ENCODE measurements around the gene SMC1B.
"Not testable (repeated sequence)": the region's sequence is repeated elsewhere in the genome, so short reads cannot be mapped to it uniquely, and the experiment has no call there.

SMC1B gene

DNA sequence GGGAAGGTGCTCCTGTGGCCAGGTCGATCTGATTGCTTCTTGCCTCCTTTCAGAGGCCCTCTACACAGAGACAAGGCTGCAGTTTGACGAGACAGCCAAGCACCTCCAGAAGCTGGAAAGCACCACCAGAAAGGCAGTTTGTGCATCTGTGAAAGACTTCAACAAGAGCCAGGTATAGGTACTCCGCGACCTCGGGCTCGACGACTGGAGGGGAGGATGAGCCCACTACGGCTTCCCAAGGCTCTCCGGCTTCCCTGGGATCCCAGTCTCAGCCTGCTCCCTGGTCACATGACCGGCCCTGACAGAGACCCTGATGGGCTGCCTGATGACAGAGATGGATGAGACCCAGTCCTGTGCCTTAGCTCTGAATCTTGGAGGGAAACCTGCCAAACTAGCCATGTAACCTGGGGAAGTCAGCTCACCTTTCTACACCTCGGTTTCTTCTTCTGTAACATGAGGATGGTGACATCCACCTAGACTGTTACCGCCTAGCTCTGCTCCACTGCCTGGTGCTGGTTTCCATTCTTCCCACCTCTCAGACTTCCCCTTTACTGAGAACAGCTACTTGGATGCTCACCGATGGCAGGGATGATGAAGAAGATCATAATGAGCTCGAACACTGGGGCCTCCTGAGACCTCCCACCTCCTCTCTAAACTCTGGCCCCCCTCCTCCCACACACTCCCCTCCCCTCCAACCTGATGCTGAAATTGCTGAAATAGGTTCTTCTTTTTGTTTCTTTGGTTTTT is 9.0 kb upstream of the SMC1B start:
- DNase-seq (ENCODE audit: low read depth in 2 of 2) = no peak

DNA sequence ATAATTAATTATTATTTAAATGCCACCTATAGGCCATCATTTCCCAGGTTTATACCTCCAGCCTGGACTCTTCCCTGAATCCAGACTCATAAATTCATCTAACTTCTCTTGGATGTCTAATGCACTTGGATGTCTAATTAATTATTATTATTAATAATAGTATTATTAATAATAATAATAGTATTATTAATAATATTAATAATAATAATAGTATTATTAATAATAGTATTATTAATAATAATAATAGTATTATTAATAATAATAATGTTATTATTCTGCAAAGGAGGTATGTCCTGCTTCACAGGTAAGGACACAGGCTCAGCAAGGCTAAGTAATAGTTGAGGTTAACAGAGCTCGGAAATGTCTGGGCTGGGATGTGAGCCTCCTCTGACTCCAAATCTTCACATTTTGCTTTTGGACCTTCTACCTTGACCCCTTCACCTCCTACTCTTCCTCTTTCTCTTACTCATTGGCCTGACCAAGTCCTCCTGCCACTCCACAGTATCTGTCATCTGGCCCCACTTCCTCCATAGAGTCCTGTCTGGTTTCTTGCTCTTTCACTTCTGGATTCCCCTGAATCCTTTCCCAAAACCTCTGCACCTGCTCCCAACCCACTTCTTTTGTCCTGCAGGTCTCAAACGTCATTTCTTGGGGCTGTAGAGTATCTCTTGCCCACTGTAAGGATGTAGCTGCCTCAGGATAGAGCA is 8.1 kb upstream of the SMC1B start:
- DNase-seq (ENCODE audit: low read depth in 2 of 2) = no peak

DNA sequence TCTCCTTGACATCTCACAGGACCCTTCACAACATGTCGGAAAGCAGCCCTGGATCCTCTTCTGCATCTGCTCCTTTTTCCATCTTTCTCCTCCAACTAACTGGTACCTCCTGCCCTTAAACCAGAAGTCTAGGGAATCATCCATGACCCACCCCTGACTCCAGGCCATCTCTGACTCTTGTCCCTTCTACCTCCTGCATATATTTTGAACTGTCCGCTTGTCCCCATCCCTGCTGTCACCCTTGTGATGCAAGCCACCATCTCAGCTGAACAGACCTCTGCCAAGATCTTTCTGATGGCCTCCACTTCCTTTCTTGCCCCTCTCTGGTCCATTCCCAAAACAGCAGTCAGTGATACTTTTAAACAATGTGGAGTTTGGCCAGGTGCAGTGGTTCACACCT is 7.1 kb upstream of the SMC1B start:
- DNase-seq (ENCODE audit: low read depth in 2 of 2) = no peak

DNA sequence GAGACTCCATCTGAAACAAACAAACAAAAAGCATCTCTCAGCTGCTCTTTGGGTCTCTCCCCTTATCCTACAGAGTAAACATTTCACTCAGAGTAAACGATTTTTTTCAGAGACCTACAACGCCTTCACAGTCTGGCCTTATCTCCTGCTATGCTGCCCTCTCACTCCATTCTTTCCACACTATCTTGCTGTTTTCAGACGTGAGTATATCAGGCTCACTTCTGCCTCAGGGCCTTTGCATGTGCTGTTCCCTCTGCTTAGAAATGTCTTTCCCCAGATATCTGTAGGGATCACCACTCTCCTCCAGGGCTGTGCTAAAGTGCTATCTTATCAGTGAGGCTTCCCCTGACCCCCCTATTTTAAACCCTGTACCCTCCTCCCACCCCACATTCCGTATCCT is 6.6 kb upstream of the SMC1B start:
- DNase-seq (ENCODE audit: low read depth in 2 of 2) = no peak

DNA sequence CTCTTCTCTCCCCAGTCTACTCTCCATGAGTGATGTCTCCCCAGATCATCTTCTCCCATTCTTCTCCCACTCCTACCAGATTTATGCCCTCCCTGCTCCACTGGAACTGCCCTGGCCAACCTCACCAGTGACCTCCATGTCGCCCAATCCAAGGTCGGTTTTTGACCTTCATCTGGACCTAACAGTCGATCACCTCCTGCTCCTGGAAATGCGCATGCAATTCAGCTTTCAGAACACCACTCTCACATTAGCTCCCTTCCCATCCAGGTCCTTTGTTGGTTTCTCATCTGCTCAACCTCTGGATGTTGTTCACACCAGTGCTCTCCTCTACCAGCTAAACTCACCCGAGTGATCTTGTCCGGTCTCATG is 5.4 kb upstream of the SMC1B start:
- no peak for DNase-seq (ENCODE audit: low read depth in 2 of 2)

DNA sequence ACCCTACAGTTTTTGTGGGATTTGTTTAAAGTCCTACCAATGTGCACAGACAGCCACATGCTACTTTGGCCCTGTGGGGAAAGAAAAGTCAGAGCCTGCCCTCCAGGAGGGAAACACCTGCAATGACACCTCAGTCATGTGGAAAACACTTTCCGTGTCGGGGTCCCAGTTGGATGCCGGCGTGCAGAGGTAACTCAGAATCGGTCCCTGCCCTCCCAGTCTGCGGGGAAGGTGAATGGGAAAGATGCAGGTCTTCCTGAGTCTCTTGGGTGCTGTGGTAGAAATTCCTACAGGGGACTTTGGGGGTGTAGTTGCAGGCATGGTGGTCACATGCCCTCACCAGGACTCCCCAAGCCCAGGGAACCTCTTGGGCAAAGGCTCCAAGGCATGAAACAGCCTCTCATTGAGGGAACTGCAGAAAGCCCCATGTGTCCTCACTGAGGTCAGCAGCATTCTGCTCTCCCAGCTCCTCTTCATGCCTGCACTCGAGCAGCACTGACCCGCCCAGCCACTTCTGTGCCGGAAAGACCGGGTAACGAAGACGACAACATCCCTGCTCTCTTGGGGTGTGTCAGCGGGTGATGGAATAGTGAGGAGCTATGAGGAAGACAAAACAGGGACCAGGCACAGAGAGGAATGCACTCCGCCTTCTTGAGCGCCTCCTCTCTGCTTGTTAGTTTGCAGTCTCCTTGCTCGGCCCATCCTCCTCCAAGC is 4.8 kb upstream of the SMC1B start:
- DNase-seq (ENCODE audit: low read depth in 2 of 2) = no peak

DNA sequence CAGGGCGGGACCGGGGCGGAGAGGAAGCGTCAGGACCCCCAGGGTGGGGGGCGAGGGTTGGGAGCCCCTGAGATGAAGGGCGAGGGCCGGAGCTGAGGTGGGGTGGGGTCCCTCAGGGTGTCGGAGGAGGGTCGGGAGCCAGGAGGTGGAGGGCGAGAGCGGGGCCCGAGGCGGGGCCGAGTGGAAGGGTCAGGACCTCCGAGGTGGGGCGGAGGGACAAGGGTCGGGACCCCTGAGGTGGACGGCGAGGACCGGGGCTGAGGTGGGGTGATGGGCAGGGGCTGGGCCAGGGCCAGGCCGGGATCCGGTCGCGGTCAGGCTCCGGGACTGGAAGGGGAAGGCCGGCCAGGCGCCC is 409 bp downstream of the SMC1B start:
- DNase-seq (ENCODE audit: low read depth in 2 of 2) = no peak

DNA sequence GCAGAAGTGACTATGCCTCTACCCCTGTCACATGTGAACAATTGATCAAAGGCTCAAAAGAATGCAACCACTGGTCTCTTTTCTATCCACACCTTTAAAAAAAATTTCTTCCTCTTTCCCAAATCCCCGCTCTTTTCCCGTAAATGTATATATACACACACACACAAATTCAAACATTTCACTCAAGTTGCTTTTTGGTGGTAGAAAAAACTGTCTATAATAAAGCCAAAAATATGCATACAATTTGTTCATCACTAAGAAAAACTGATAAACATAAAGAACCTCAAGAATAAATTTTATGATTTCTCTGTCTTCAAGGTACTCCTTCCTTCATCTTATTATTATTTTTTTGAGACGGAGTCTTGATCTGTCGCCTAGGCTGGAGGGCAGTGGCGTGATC is 5.6 kb downstream of the SMC1B start:
- no peak for DNase-seq (ENCODE audit: low read depth in 2 of 2)

DNA sequence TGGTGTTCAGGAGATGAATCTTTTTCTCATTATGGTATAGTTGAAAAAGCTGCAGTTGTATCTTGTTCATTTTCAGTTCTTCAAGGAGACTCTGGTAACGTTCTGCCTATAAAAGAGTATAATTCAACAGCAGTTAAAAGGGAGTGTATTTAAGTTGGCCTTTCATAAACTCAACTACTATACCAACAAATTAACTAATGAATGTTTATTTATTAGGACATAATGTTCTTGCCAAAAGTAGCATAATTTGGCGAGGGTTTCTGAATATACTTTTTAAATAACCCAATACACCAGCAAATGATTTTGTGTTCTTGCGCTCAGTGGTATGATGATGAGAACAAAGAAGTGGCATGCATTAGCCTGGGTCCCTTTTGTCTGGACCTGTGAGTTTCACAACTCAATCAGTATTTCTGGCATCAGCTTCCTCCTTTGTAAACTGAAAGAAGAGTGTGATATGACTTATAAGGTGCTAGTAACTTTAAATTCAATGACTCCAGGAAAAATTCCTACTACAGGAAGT is 10.9 kb downstream of the SMC1B start:
- no peak for DNase-seq (ENCODE audit: low read depth in 2 of 2)

DNA sequence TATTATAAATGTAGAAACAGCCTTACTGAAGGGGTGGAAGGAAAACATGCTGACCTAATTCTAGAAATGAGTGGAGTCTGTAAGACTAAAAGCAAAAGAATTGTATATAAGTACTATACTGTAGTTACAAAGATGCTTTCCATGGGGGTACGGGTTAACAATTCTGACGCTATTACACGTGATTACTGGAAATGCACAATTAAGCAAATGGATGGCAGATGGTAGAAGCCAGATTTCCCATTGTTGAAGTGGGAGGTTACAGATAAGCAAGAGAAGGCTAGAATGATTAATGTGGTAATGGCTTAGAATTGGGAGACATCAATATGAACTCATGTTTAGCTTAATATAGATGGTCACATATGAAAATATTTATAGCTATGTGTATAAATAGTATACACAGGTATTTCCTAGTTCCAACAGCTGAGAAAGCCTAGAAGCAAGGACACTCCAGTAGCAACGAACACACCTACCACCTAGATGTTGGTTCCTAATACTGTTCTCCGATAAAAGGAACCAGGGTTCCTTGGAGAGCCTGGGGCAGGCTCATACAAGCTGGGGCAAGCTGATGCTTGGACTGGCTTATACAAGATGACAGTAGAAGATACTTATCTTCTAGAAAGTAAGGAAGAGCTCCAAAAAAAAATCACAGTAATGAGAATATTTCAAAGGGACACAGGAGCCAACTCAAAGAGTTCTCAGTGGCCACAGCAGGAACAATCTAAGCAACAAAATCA is 13.5 kb downstream of the SMC1B start:
- DNase-seq (ENCODE audit: low read depth in 2 of 2) = no peak

DNA sequence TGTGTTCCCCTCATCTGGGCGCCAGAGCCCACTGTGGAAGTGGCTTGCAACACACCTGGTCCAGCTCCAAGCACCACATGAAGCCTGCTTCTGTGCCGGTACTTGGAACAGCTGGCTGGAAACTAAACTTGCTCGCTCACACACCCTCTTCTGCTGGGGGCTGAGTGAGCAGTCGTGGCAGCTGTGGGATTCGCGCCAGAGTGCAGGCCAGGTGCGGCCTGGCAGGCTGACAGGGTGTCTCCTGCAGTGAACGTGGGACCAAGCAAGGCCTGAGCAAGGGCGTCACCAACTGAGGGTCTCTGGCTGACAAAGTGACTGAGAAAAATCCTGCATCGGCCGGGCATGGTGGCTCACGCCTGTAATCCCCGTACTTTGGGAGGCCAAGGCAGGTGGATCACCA is 15.2 kb downstream of the SMC1B start:
- no peak for DNase-seq (ENCODE audit: low read depth in 2 of 2)

DNA sequence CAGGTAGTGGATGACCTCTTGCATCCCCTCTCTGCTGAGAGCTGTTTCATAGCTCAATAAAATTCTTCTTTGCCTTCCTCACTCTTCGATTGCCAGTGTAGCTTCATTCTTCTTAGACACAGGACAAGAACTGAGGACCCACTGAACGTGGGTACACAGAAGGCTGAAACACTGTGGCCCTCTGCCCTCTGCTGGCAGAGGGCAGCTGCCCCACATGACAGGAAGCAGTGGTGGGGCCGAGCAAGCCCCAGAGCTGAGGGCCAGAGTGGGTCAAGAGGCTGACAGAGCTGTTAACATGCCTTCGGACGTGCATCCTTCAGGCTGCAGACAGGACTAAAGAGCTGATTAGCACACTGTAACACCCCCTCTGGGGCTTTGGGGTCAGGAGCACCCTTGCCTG is 15.6 kb downstream of the SMC1B start:
- DNase-seq (ENCODE audit: low read depth in 2 of 2) = no peak

DNA sequence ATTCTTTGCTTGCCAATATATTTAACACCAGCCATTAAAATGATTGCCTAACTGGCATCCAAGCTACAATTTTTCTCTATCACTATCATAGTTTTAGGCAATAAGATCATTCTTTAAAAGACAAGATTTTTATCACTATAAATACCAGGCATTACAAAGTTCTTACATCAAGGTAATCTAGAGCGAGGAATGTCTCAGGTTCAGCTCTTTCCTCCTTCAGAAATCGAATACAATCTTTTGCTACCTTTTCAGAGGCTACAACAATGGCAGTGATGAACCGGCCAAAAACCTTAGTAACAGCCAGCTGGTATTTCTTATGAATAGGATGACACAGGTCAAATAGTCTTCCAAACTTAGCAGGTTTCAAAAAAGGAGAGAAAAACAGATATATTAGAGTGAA is 23.9 kb downstream of the SMC1B start:
- no peak for DNase-seq (ENCODE audit: low read depth in 2 of 2)

DNA sequence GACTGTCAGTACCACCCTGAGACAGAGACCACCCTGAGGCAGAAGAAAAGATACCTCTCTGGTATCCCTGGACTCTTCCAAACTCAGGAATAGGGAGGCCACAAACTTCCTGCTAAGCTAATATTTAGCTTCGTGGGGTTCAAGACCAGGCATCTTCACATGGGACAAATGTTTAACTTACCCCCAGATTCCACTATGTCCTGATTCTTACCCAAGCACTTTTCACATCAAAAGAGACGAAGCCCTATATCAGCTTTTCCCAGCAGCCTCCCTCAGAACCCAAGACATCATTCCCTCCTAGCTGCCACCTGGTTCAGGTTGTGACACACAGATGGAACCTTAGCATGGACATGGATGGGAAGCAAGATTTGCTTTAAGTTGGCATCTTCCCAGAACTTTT is 32.1 kb downstream of the SMC1B start:
- no peak for DNase-seq (ENCODE audit: low read depth in 2 of 2)

DNA sequence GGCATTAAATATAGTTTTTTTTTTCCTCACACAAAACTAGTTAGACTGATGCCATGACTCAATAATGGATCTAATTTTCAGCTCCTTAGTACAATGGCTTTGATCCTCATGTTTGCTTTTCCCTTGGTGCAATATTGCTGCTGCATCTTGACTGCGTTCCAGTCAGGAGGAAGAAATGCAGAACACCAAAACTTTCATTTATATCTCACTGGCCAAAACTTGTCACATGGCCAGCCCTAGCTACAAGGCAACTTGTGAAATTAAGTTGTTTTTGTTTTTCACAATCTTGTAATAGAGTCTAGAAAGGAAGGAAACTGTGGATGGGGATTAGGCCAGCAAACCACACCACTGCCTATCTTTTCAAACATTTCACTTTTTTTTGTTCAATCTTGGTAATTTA is 36.7 kb downstream of the SMC1B start:
- no peak for DNase-seq (ENCODE audit: low read depth in 2 of 2)

DNA sequence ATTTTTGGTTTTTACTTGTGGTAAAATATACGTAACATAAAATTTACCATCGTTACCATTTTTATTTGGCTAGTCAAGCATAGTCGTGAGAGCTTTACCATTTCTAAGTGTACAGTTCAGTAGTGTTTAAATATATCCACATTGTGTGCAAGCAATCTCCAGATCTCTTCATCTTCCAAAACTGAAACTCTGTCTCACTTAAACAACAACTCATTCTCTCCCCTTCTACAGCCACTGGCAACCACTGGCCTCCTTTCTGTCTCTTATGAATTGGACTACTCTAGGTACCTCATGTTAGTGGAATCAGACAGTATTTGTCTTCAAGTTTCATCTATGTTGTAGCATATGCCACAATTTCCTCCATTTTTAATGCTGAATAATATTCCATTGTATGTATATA is 37.4 kb downstream of the SMC1B start:
- DNase-seq (ENCODE audit: low read depth in 2 of 2) = no peak

DNA sequence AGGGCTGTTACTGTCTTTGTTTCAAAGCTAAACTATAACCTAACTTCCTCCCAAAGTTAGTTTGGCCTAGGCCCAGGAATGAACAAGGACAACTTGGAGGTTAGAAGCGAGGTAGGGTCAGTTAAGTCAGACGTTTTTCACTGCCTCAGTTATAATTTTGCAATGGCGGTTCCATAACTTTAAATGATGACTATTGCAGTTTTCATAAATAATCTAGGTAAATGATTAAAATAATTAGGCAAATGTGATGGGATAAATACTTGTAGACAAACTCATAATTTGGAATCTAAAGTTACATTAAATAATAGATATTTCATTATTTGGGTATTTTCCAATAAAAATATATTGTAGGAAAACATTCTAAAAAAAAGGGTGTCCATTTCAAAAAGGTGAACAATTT is 39.8 kb downstream of the SMC1B start:
- DNase-seq (ENCODE audit: low read depth in 2 of 2) = not testable (repeated sequence)

DNA sequence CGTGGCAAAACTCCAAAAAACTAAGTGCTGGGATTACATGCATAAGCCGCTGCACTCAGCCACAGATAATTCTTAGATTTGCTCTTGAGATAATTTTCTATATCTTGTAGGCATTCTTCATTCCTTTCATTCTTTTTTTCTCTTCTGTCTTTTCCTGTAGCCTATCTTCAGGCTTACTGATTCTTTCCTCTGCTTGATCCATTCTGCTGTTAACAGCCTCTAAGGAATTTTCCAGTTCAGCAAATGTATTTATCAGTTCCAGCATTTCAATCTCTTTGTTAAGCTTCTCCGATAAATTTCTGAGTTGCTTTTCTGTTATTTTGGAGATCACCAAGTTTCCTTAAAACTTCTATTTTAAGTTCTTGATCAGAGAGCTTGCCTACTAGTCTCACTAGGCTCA is 46.7 kb downstream of the SMC1B start:
- no peak for DNase-seq (ENCODE audit: low read depth in 2 of 2)

DNA sequence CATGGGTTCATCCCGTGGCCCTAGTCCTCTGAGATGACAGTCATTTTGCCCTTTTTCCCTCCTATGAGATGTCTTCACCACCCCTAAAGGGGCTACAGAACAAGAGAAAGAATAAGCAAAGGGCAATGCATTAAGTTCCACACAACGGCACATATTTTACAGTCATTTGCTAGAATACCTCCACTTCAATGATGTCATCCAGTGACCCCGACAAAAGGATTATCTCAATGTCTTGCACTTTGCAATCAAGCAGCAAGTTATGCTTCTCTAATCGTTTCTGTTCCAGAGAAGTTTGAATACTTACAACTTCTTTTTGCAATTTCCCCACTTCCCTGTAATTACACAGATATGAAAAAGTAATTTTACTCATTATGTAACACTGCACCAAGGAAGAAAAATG is 53.8 kb downstream of the SMC1B start:
- no peak for DNase-seq (ENCODE audit: low read depth in 2 of 2)

DNA sequence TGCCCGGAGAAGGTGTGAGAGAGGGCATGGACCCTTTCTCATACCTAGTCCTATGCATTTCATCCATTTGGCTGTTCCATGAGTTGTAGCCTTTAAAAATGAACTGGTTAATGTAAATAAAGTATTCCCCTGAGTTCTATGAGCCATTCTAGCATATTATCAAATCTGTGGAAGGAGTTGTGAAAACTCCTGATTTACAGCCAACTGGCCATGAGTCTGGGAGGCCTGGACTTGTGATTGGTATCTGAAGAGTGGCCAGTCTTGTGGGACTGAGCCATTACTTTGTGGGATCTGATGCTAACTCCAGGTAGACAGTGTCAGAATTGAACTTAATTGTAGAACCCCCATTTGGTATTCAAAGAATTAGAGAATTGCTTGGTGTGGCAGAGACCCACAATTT is 55.3 kb downstream of the SMC1B start:
- DNase-seq (ENCODE audit: low read depth in 2 of 2) = no peak

DNA sequence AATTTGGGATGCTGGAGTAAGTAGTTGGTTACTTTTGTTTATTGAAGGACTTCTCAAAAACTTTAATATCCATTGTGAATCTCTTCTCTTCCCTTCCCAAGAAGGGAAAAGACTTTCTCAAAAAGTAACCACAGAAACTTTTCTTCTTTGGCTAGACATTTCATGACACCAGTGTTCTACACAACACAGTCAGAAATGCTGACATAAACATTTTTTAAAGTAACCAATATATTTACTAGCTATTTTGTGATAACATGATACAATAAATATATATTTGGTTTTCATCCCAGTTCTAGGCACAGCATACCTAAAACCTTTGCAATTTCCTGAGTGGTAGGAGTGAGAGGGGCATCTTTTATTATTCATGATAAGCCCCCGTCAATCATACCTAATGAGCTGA is 55.9 kb downstream of the SMC1B start:
- DNase-seq (ENCODE audit: low read depth in 2 of 2) = no peak

DNA sequence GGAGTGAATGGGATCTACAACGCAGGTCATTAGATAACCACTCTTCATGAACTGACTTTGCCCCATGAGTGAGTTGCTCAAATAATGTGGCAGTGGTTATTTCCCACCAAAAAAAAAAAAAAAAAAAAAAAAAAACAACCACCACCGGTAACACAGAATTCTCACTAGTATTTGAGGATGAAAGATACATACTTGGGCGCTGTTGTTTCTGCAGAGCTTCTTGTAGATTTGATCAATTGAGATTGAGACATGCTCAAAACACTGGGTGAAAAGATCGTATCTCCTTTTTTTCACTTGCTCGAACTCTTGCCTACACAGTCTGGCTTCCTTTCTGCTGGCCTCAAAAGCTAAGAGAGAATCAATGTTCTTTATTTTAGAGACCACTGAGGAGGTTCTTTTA is 59.6 kb downstream of the SMC1B start:
- no peak for DNase-seq (ENCODE audit: low read depth in 2 of 2)
